OCI-LY7 (cell line): Measurements from ENCODE around the gene SPATA45.

Experiments used
- CTCF ChIP-seq: fragments of 200-600 bp; sonication (generic); conservative IDR thresholded peaks from 2 replicates; pipeline ENCODE4 v1.5.1; 2014; ENCODE audit warnings: mild to moderate bottlenecking, antibody characterized with exemption, low read length, moderate library complexity, mixed read lengths
- EZH2phosphoT487 ChIP-seq: fragments of 200-600 bp; sonication (generic); IDR thresholded peaks from 2 replicates; pipeline ENCODE4 v1.6.1; 2018; ENCODE audit warnings: low read depth, borderline replicate concordance, mild to moderate bottlenecking, mixed run types, antibody characterized with exemption, low read length, moderate library complexity, mixed read lengths

- TF ChIP-seq CTCF (no peak), EZH2phosphoT487 (no peak)
Observed at GRCh38 chr1:212780759-212781158, 66.7 kb downstream of the SPATA45 start.
